Measurements from ENCODE around the gene URGCP.

Gene URGCP

DNA sequence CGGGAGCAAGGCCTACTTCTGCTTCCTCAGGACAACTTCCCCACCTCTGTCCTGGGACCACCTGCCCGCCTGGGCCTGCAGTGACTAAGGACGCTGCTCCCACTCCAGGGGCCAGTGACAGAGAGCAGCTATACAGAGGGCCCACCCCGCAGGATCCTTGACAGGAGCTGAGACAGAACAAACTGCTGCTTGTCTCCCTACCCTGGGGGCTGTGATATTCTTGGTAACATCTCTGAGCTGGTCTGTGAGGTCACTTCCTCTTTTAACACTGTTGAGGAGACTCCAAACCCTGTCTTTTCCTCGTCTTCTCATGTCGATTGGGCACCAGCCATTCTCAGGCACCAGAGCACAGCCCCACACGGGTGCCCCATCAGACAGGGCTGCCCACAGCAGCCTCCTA is 30.2 kb downstream of the URGCP start:
- no peak for DNase-seq (ENCODE audit: low read depth)

DNA sequence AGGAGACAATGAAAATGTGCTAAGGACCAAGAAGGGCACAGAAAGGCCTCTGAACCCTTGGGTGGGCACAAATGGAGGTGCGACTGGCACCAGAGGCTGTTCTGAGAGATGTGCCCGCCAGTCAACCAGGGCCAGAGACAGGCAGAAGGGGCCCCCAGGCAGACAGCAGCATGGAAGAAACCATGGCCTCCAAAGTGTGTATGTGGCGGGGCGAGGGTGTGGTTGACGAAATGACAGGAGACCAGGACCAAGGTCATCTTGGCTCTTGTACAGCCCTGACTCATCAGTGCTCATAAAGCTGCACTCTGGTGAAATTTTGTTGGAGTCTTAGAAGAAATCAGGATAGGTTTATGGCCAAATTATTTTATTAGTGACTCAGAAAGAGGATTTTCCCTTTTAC is 33.1 kb downstream of the URGCP start:
- DNase-seq (ENCODE audit: low read depth) = peak; percentile 47

DNA sequence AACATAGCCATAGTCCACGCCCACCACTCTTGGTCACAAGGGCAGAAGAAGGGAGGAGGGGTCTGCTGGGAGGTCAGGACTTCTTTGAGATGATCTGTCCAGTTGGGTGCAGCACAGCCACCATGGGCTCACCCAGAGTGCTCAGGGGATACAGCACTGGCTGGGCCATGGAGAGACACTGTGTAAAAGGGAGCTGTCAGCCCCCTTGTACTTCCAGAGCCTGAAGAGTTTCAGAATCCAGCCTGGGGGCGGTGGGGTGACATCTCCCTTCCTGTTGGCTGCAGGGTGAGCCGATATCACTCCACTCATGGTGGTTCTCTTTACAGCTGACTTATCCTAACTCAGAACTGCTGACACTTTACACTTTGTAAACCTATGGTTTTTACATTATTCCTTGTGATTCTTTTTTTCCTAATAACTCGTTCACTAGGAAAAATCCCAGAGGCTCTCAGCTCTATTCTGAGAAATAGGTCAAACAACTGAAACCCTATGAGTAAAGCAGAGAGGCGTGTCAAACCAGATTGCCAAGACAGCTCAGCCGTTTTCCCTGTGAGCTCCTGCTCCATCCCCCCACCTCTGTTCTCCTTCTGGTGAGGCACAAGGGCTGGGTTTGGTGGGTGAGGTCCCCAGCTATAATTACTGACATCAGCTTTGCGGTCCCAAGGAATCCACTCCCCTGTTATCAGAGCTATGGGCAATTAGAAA is 33.8 kb downstream of the URGCP start:
- DNase-seq (ENCODE audit: low read depth) = peak; percentile 46

DNA sequence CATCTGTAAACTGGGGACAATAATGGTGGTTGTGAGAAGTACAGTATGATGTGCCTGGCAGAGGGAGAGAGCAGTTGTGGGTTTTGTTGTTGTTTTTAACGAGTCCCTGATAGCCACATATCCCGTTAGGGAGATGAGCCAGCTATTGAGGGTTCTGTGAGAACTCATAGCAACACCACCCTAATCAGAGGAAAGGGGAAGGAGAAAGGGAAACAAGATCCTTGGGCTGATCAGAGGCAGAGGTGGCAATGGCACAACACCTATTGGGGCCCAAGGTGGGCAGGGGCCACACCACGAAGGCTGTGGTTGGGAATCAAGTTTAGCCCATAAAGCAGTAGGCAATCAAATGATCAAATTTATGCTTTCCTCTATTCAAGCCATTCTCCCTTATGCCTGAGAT is 35.3 kb downstream of the URGCP start:
- DNase-seq (ENCODE audit: low read depth) = no peak

DNA sequence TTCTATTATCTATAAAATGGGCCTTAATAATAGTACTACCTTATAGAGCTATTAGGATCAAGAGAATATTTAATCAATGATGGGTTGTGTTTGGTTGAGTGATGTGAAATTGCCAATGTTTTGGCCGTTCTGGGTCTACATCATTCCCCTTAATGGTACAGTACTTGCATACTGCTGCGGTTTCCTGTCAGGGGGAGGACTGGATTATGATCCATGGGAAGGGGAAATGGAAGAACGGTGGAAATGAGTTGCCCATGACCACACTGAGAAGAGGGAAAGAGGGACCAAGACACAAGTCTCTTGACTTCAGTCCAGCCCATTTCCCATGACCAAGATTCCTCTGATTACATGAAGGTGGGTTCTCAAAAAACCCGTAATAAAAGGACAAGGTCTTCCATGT is 36.1 kb downstream of the URGCP start:
- no peak for DNase-seq (ENCODE audit: low read depth)

DNA sequence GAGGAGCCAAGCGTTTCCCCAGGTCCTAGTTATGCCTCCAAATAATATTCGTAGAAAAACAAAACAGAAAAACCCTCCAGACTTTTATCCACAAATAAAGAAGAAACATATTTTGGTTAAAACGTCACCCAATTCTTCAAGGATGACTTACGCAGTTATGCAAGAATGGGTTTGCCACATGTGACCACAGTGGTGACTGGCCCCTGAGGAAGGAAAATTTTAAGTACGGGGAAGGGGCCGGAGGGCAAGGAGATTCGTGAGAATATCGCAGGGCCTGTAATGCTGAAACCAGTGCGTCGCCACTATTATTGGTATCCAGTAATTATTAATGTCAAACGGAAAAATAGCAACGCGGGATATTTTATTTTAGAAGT is 36.5 kb downstream of the URGCP start:
- peak; percentile 70 for DNase-seq (ENCODE audit: low read depth)

DNA sequence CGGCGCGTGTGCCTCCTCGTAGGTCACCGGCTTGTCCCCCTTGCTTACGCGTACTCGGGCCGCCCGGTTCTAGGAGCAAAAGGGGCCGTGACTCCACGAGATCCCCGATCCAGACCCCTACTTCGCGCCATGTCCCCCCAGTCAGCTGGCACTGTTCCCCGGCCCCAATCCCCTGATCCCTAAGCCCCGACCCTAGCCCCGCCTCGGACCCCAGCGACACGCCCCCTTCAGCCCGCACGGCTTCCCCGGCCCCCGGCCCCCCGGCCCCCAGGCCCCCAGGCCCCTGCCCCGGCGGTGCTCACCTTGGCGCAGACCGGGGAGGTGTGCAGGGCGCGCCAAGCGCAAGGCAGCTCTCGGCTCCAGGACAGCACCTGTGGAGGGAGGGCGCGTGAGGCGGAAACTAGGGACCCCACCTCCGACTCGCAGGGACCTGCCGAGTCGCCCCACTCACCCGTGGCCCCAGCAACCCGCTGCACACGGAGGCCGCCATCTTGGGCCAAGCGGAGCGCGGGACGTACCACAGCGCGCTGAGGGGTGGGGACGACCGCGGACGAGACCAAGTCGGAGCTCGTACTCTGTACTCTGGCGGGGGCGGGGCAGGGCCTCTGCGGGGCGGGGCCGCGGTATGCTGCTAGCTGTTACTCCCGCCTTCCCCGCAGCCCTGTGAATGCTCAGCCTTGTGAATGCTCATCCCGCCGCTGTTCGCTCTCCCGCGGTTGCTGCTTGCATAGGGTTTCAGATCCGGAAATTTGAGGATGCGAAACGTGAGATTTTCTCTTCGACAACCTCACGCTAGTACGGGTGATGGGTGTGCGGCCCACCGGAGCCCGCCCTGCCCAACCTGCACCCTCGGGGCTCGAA is 37.2 kb downstream of the URGCP start, which contains the start of gene MRPS24:
Gene MRPS24, minus strand, starts transcription at position 512 of the 861 bp plus-strand sequence. Its CDS starts 22 bp downstream, at position 490.
- peak; percentile 70 for DNase-seq (ENCODE audit: low read depth)

DNA sequence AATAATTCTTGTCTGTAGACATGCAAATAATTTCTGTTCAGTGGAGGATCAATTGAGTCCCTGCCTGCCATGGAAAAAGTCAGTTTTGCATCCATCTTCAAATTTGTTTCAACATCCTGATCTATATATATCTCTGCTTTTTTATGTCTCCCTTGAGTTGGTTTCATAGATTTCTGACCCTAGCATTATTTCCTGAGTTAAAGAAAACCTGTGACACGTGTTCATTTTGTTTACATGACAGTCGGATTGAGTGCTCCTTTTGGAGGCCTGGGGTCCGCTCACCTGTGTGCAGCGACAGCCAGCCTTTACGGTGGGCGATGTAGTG is 37.8 kb downstream of the URGCP start:
- DNase-seq (ENCODE audit: low read depth) = no peak

DNA sequence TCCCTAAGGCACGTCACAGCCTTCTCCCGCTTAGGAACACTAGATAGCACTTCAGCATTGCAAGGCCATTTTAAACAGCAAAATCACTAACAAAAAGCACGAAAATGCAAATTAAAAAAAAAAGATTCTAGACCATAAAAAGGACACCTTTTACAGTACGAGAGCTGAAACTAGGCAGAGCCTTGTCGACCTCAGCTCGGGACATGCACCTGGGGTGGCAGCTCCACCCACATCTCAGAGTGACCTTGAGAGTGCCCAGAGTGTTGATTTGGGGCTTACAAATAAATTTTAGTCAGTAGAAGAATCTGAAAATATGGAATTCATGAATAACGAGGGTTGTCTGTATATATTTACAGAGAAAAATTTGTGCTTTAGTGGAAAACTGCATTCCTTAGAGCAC is 38.2 kb downstream of the URGCP start:
- no peak for DNase-seq (ENCODE audit: low read depth)

DNA sequence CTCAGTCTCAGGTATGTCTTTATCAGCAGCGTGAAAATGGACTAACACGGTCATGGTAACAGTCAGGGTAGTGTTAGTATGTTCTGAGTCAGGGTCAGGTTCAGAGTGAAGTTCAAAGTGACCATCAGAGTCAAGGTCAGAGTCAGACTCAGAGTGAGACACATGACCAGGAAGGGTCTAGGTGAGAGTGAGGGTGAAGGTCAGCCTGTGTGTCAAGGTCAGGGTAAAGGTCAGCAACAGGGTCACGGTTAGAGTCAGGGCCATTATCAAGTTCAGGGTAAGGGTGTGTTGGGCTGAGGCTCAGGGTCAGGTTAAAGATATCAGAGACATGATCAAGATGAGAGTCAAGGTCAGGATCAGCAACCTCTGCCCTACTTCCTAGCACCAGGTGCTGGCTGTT is 41.1 kb downstream of the URGCP start:
- no peak for DNase-seq (ENCODE audit: low read depth)

DNA sequence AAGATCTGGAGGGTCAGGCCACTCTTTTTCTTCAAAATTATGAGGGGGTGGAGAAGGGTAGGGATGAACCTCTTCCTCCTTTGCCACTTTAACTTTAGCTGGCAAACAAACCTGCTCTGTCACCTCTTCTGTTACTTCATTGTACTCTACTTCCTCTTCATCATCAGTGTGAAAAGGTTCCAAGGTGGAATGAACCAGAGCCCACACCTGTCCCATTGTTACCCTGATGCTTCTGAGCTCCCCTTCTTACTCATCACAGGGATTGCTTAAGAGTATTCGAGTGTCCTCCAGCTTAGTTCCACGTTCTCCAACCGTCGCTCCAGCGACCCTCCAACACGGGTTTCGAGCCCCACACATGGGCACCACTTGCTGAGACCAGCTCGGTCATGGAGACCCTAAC is 42.3 kb downstream of the URGCP start:
- DNase-seq (ENCODE audit: low read depth) = no peak

DNA sequence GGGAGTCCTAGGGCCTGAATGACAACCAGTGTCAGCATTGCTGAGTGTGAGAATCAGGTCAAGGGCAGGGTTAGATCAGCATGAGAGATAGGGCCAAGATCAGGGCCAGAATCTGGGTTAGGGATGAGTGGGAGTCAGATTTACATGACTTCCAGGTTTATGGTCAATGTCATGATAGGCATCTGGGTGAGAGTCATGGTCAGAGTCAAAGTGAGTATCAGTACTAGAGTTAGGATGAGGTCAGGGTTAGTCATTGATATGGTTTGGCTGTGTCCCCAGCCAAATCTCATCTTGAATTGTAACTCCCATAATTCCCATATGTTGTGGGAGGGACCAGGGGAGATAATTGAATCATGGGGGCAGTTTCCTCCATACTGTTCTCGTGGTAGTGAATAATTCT is 49.4 kb downstream of the URGCP start:
- no peak for DNase-seq (ENCODE audit: low read depth)

DNA sequence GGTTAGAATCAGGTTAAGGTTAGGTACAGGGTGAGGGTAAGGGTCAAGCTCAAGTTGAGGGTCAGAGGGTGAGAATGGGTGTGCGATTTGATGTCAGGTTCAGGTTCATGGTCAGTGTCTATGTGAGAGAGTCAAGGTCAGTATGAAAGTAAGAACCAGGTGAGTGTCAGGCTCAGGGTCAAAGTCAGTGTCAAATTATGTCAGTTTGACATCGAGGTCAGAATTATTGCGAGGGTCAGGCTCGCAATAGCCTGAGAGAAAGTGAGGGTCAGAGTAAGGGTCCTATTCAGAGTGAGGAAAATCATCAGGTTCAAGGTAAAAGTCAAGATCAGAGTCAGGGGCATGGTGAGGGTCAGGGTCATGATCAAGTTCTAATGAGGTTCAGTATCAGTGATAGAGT is 50.1 kb downstream of the URGCP start:
- no peak for DNase-seq (ENCODE audit: low read depth)

DNA sequence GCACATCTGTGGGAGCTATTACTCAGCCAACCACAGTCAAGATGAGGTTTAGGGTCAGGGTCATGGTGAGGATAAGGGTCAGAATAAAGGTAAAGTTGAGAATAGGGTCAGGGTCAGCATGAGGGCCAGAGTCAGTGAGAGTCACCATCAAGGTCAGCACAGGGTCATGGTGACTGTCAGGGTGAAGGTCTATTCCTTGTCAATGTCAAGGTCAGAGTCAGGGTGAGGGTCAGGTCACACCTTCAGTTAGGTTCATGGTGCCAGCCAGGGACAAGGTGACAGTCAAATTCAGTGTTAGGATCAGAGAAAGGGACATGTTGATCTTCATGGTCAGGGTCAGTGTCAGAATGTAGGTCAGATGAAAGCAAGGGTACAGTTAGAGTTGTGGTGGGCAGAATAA is 51.2 kb downstream of the URGCP start:
- DNase-seq (ENCODE audit: low read depth) = no peak

DNA sequence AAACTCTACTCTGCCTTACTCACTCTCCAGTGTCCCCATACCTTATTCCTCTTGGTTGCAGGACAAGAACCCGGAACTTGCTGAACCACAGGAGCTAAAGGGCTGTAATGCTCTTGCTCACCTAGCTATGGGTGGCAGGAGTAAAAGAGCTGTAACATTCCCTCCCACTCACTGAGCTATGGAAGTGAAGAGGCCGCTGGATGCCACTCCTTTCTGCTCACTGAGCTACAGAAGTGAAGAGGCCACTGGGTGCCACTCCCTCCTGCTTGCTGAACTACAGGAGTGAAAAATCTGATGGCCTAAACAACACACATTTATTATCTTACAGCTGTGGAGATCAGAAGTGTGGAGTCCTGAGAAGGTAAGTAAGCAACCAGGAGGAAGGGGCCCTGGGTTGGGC is 54.6 kb downstream of the URGCP start:
- DNase-seq (ENCODE audit: low read depth) = no peak

DNA sequence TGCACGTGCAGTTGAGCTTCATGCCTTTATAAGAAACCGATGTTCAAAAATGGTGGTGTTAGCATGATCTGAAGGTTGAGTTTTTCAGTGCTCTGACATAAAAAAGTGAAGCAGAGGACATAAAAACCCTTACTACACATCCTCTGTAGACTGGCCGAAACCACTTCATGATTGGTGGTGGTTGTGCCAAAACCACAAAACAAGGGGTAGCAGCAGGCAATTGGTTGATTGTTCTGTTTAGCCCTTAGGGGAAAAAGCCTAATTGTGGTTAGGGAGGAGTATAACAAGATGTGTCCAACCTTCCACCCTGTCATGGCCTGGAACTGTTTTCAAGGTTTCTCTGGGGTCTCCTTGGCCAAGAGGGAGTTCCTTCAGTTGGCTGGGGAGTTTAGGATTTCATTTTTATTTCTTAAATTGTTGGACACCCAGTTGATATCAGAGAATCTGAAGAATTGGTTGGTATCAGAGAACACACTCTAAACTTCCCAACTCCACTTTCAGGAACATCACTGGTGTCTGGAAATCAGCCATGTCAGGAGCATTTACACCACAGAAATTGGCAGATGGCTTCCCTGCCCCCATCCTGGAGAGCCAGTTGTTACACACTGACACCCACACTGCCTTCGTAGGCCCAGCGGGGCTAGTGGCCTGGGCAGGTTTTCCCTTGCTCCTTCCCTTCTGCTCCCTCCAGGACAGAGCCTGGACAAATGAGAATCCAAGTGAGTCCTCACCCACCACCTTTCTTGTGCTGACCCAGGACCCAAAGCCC is 55.9 kb downstream of the URGCP start:
- no peak for DNase-seq (ENCODE audit: low read depth)

DNA sequence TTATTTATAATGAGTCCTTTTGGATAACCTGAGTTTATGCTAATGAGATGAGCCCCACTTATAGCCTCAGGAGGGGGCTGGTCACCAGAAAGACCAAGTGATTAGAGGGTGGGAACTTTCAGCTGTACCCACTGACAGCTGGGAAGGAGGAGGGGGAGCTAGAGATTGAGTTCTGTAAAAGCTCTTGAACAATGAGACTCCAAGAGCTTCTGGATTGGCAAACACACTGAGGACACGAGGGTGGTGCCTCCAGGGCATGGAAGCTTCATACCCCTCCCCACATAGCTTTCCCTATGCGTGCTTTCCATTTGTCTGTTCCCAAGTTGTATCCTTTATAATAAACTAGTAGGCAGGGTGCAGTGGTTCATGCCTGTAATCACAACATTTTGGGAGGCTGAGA is 57.3 kb downstream of the URGCP start:
- DNase-seq (ENCODE audit: low read depth) = no peak

DNA sequence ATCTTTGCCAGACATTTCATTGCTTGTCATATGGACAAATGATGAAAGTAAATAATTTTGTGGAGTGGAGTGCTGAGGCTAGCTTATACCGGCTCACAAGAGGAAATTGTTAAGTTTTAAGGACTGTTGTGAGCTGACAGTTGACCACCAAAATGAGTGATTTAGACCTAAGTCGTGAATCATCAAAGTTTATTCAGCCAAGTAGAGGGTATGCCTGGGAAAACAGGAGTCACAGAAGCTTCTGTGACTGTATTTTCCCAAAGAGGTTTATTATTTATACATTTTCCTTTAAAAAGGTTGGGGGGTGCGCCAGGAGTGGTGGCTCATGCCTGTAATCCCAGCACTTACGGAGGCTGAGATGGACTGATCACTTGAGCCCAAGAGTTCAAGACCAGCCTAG is 58.9 kb downstream of the URGCP start:
- no peak for DNase-seq (ENCODE audit: low read depth)

DNA sequence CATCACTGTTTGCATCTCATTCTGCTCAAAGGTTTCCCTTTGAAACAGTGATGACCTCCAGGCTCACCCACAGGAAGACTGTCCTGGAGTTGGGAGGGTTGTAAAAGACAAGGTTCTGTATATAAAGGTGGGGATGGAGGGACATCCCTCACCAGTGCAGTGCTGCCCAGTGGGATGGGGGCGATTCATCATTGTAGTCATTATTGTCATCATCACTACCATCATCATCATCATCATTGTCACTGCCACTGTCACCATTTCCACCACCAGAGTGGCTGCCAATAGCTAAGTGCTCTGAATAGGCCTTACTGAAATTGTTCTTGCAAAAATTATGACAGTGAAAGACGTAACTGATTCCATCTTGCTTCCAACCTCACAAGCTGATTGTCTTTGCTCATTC is 61.7 kb downstream of the URGCP start:
- DNase-seq (ENCODE audit: low read depth) = no peak

DNA sequence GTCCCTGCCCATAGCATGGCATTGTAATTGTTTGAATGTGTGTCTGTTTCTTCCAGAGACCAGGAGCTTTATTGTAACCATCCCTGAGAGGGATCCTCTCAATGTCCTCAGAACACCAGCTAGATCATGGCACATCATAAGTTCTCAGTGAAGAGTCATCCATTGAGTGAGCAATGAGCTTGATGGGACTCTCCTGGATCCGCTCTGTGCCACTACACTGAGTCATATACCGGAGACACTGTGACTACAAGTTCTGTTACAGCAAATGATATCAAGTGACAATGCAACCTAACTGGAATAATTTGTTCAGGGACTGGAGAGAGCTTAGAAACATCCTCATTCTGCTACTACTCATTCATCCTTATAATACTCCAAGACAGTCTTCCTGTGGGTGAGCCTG is 62.1 kb downstream of the URGCP start:
- DNase-seq (ENCODE audit: low read depth) = no peak

DNA sequence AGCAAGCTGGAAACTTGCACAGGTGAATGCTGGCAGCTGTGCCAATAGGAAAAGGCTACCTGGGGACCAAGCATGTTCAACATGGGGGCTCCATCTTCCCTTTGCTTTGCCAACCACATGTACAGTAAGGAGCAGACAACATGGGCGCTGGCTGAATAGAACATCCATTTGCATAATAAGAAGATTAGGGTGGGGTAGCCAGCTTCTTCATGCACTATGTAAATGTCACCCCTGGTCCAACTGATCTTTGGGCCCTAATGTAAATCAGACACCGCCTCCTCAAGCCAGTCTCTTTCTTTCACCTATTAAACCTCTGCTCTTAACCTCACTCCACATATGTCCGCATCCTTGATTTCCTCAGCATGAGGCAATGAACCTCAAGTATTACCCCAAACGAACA is 63.1 kb downstream of the URGCP start:
- DNase-seq (ENCODE audit: low read depth) = no peak

DNA sequence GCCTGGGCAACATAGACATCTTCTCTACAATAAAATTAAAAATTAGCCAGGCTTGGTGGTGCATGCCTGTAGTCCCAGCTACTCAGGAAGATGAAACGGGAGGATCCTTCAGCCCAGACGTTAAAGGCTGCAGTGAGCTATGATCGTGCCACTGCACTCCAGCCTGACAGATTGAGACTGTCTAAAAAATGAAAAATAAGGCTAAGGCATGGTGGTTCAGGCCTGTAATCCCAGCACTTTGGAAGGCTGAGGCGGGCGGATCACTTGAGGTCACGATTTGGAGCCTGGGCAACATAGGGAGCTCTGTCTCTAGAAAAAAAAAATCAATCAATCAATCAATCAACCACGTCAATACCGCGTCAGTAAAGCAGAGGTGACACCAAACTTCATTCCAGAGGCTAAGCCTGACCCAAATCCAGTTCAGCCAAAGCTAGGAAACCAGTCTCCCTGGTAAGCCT is 68.2 kb downstream of the URGCP start:
- DNase-seq (ENCODE audit: low read depth) = no peak
